ENCODE results near the gene FXYD1. TPM values are rescaled to one million over a fixed set of nuclear protein-coding genes. Genes with fewer than 3 reads are reported as not detected.

The FXYD1 gene
- not detected in 2 replicates for polyA plus RNA-seq (2011; rRNA removed)
- 0.06 and 0.13 TPM in 2 replicates for polyA plus RNA-seq (2012; cell fraction: cytosol; rRNA removed)
- 0.10 and 0.13 TPM in 2 replicates for polyA plus RNA-seq (2012; cell fraction: nucleus; rRNA removed)
- not detected in 3 replicates for polyA plus RNA-seq (2017; fragmentation: RNase III; extraction: RNeasy Plus Mini Kit Qiagen cat#74134 plus additional on column Dnase treatment)
- not detected in 2 replicates for polyA minus RNA-seq (2011; rRNA and poly(A)+ RNA removed)

DNA sequence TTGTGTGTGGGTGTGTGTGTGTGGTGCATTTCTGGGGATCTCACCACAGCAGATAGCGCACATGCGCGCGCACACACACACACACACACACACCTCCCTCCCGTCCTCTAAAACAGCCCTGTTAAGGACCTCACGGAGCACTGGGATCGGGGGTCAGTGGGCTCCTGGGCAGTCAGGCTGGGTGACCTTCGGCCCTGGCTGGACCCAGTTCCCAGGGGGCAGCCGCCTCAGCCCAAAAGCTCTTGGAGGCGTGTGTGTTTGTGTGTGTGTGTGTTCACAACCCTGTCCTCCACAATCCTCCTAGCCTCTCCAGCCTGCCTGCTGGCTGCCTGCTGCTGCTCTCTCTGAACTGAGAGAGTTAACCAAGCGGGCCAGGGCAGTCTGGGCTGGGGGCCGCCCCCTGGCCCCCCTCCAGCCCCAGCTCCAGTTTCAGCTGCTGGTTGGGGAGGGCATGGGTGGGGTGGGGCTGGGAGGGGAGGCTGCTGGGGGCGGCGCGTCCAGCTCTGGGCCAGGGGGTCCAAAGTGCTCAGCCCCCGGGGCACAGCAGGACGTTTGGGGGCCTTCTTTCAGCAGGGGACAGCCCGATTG is at the start of gene FXYD1:
Gene FXYD1, plus strand, starts transcription at position 520 of the 588 bp plus-strand sequence. CDS start 1,256 bp downstream, outside the sequence.
- CTCF ChIA-PET, result interaction anchor here (2.9 to 11.0 kb wide), 9 partner anchors 14 to 166 kb away, joined by 17 to 148 read pairs (median 51); partner anchors contain the start of genes FXYD3 and FXYD5
- Histone ChIP-seq H3K4me3 (no peak within 1 kb of the TSS), H3K4me2 (no peak within 1 kb of the TSS), H3K4me1 (peaks cover 30% of the 10 kb centered on the region), H3K9me3 (no peaks in the 10 kb centered on the region), H3K27ac (no peak within 1 kb of the TSS)
- TF ChIP-seq CBX2 (IDR thresholded peaks at IDR 0.05; ENCODE audit: borderline replicate concordance, low read depth) (no peak), BCL3 (IDR thresholded peaks at IDR 0.05) (no peak), POLR2A (IDR thresholded peaks at IDR 0.05; ENCODE audit: low read length) (no peak), JUN (IDR thresholded peaks at IDR 0.05) (no peak), KDM1A (IDR thresholded peaks at IDR 0.05; ENCODE audit: low read depth) (no peak), EHMT2 (IDR thresholded peaks at IDR 0.05; ENCODE audit: low read depth) (no peak), ZNF302 (CRISPR knock-in tag; IDR thresholded peaks at IDR 0.05) (no peak), REST (IDR thresholded peaks at IDR 0.05) (no peak), RAD21 (conservative IDR thresholded peaks at IDR 0.05 in 1 of 2, IDR thresholded peaks at IDR 0.05 in 1 of 2) (no peak), HEYL (CRISPR knock-in tag; IDR thresholded peaks at IDR 0.05) (no peak), HDAC2 (IDR thresholded peaks at IDR 0.05) (no peak), HES2 (IDR thresholded peaks at IDR 0.05) (no peak), RNF2 (IDR thresholded peaks at IDR 0.05; ENCODE audit: borderline replicate concordance, low read depth) (no peak), CEBPB (IDR thresholded peaks at IDR 0.05) (no peak)
- TF ChIP-seq, protein P1, sequence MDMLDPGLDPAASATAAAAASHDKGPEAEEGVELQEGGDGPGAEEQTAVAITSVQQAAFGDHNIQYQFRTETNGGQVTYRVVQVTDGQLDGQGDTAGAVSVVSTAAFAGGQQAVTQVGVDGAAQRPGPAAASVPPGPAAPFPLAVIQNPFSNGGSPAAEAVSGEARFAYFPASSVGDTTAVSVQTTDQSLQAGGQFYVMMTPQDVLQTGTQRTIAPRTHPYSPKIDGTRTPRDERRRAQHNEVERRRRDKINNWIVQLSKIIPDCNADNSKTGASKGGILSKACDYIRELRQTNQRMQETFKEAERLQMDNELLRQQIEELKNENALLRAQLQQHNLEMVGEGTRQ (IDR thresholded peaks at IDR 0.05), result no peak
- FAIRE-seq, result no peak
- 67% methylated on average over 15 of the region's 18 CpGs for WGBS (ENCODE audit: missing lambda C conversion rate)
- no peak for ATAC-seq
- POLR2A ChIA-PET, result no interaction called here
- no peak for DNase-seq (ENCODE audit: low read depth in 1 of 2, low spot score in 1 of 2)

- ChIA-PET POLR2A (no interaction called here), CTCF (interaction anchor here (0.7 to 5.2 kb wide), 27 partner anchors 9 to 451 kb away, joined by 3 to 69 read pairs (median 9); partner anchors contain the start of genes GRAMD1A and LGI4)
- WGBS (ENCODE audit: missing lambda C conversion rate), result 74% methylated on average over 8 of the region's 8 CpGs
- FAIRE-seq, result no peak
- TF ChIP-seq HOXB13 (CRISPR knock-in tag; IDR thresholded peaks at IDR 0.05; ENCODE audit: low read depth) (no peak), FOXS1 (CRISPR knock-in tag; IDR thresholded peaks at IDR 0.05) (no peak)
- peaks cover 11% of the 10 kb centered on the region; the same call in 2 of the 3 replicates for H3K4me1 ChIP-seq
- H3K9me3 ChIP-seq, result no peaks in the 10 kb centered on the region
- H3K4me2 ChIP-seq, result no peak overlapping the region
- no peak overlapping the region for H3K27ac ChIP-seq
- ATAC-seq, result no peak
- no peak overlapping the region for H3K4me3 ChIP-seq
- DNase-seq (ENCODE audit: low read depth in 1 of 2, low spot score in 1 of 2), result no peak
Measured at GRCh38 chr19:35089554-35089953, 49.1 kb upstream of the FXYD1 start.

All from A549 (cell line).